Measurements from ENCODE around the gene TMSB10.

DNA sequence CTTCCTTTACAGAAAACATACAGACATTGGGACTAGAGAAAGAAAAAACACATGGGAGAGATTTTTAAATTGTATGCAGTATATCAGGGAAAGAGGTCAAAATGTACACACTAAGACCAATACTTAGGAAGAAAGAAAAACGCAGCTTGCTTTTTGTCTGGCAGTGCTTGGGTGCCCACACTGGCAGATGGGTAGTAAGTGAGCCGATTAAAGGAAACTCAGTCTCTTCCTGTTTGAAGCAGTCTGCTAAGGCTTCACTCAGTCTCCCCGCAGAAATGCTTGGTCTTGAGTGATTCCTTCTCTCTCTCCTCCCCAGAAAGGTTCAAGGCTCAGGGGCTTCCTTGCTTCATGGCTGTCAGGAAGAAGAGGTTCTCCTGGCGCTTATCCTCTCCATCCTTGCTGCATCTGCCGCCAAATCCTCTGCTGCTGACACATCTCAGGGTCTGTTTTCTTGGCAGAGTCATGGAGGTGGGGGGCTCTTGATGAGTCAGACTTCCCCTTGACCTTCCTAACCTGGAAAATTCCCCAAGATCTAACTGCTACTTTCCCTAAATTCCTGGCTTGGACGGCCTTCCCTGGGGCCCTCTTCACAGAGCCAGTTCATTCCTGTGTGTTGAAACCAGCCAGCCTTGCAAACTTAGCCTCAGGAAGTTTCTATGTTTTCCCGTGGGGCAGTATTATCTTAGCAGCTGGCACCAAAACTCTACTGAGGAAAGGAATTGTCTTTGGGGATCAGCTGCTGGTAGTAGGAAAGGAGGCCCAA lies 10.5 kb upstream of the TMSB10 start:
- TF ChIP-seq CTCF (conservative IDR thresholded peaks at IDR 0.05 in 1 of 2, IDR thresholded peaks at IDR 0.05 in 1 of 2; ENCODE audit: extremely low read depth in 1 of 2, insufficient read depth in 1 of 2, low read depth in 1 of 2, low read length in 2 of 2) (no peak), EZH2 (IDR thresholded peaks at IDR 0.05; ENCODE audit: borderline replicate concordance, low read length) (no peak)
